NCI-H2171 treated with DMSO at 0.1 percent for 48 hours (cell line): Measurements from ENCODE around the gene KCNMA1.
A peak's percentile ranks its signal among the peaks of the same experiment; 100 is the strongest.

ENCODE experiments used
- DNase-seq: peaks from one replicate; lab custom pipeline; 2025; lab: John Stamatoyannopoulos, UW

The KCNMA1 gene

DNA sequence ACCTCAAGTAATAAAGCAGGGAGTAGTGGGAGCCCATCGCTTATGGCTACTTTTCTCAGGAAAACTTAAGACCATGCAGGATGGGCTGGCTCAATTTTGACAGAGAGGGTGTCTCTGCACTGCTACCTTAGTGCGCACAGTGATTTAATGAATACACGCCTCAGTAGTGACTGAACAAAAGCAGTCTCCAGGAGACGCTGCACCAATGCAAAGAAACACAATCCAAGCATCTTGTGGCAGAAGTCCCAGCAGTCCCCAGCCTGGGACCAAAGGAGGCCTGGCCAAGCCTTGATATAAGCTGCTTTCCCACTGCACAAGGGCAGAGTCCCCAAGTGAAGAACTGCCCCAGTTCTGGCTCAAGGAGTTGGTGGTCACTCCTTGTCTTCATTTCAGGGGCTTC lies 368.9 kb downstream of the KCNMA1 start:
- DNase-seq = no peak

DNA sequence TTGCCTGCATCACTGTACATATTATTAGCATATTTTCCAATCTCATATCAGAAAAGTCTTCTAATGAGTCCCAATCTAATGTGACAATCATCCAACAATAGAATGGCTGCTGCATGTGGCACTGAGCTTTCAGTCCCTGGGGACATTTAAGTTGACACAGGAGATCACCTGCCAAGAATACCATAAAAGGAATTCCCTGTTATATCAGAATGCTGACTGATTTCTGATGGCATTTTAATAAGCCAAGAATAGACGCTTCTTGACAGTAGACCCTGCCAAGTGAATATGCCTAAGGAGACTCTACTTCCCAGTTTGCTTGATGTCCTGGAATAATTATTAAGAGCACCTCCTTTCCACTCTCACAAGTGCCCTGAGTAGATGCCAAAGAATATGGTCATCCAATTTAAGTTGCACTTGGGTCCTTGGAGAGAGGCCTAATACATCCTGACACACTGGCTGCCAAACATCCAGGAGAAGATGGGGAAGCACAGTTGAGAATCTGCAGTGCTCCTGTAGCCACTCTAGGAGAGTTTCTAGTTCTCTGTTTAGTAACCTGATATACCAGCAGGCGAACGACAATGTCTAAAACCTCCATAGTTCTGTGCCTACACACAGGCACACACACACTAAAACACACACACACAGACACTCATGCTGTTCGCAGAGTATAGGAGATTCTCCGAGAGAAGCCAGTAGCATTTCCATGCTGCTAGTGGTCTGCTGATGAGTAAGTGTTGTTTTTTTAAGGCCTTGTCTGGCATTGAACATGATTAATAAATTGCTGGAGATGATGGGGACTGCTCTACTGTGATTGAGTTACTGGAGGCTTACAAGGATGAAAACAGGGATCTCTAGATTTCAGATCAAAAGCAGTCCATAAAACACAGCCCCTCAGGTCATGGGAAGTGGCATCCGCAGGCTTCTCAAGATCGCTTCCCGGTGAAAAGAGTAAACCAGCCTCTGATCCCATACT lies 369.6 kb downstream of the KCNMA1 start:
- DNase-seq = peak; percentile 79

DNA sequence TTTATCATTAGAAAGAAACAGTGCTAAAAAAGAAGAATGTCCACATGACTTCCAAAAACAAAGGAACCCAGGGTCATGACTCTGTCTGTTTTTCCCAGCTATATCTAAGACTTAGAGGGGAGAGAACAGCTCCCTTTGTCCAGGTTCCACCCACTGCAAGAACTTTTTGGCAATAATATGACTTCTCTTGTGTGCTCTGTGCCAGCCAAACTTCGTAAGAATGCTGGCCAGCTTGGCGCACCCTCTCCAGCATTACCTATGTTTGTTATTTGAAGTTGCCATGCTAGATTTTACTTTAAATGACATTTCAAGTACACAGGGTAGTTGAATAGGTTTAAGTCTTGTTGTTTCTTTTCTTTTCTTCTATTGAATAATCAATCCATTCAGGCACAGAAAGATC lies 371.4 kb downstream of the KCNMA1 start:
- no peak for DNase-seq

DNA sequence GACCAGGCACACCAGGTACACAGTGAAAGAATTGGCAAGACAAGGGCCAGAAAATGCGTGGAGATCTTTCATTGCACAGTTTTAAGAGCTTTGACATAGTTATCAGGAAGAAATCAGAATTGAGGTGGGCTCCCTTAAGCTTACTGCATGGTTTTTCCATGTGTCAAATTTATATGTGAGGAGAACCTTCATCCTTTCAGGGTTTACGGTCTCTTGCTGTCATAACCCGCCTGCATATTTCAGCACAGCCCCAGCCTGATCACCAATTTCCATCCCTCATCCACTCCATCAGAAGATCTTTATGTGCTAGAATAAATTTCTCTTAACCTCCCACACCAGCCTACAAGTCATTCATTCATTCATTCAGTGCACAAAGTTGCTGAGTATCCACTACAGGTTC lies 373.1 kb downstream of the KCNMA1 start:
- no peak for DNase-seq

DNA sequence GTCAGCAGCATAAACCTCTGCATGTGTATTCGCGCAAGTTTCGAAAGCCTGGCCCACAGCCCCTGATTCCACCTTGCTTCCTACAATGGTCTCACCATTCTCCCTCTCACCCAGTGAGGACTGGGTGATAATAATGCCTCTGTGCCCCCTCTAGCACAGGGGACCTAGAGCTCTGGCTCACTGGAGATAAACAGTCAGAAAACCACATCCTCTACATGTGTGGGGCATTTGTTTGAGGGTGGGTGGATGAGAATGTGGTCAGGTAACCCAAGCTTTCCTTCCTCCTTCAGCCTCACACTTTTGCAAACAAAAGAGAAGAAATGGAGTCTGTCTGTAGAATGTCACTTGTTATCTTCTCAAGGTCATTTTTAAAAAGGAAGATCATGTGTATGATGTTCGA lies 373.5 kb downstream of the KCNMA1 start:
- DNase-seq = no peak

DNA sequence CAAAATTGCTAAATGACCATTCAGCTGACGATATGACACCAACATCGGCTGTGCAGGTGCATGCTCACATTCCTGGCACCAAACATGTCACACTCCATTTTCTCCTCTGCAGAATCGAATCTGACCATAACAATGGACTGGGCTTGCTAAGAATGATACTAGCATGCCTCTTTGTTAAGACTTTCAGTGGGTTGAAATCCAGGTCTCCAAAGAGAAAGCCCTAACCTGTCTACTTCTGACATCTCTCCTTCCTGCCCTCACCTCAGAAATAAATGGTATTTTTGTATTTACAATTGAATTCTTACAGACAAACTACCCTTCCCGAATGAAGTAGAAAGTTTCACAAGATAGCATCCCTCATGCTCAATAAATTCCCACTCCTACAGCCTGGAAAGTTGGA lies 373.9 kb downstream of the KCNMA1 start:
- DNase-seq = no peak

DNA sequence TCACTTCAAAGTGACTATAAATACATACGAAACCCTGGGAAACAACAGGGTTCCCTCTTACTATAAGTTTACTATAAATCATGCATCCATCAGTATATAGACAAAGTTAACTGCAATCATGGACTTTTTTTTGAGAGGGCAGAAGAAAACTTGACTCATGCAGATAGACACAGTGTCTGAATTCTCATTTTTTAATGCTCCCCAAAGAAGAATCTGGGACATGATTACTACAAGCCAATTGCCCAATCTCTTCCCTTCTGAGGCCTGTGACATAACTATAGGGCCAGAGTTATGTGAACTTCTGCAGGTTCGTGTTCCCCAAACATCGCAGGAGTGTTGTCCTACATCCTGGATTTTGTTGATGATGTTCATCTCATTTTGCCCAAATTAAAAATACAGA lies 376.5 kb downstream of the KCNMA1 start:
- DNase-seq = no peak

DNA sequence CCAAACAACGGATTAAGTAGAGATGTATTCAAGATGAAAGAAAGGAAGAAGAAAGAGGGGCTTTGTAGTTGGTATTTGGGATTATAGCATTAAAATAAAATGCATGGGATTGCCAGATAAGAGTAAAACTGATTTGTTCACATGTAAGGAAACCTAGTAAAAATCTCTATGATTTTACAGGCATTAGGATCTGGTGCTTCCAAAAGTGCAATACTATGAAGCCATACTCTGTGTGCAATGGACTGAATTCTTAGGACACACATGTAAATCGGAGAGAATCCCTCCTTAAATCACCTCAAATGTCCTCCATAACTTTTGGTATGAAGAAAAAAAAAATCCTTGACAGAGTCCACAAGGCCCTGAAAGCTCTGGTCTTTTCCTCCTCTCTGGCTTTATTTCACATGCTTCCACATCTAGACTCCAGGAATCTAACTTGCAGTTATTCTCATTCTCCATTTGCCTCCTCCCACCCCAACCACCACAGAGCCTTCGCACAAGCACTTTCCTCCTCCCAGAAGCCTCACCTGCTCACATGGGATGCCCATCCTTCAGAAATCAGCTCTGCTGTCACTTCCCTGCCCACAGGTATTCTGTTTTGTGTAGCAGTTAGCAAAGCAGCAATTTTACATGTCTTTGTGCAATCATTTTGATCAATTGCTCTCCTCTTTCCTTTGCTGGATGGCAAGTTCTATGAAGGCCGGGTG lies 378.3 kb downstream of the KCNMA1 start:
- DNase-seq = no peak

DNA sequence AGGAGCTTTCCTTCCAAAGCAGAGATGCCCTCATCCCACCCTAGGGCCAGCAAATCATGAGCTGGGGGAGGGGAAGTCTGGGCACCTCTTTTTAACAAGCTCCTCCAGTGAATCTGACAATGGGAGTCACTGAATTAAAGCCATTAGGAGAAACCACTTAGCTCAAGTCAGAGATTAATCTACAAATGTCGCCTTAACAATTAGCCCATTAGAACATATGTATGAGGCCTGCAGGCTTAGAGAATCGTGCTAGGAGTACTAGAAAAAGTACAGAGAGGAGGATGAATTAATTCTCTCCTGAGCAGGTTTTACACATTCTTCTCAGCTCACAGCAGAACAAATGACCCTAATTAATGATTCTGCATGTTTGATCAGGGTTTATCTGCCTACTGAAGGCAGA lies 381.3 kb downstream of the KCNMA1 start:
- no peak for DNase-seq

DNA sequence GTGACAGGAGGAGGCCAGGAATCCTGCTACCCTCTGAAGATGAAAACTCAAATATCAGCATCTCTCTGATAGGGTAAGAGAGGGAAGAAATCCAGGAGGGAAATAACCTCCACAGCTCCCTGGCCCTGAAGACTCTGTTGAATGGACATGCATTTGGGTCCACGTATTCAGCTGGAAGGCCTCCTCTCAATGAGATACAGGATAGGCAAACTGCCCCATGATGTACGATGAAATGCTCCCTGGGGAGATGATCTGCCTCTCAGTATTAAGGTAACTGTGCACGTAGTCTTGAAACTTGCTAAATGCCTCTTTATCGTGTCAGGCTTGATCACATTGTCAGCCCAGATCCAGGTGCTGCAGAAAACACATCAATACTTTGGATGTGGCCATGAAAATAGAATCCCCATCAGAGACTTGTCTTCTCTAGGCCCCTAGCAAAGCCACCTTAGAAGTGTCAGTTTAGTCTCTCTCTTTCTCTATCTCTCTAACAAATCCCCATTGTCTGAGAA lies 384.0 kb downstream of the KCNMA1 start:
- peak; percentile 42 for DNase-seq

DNA sequence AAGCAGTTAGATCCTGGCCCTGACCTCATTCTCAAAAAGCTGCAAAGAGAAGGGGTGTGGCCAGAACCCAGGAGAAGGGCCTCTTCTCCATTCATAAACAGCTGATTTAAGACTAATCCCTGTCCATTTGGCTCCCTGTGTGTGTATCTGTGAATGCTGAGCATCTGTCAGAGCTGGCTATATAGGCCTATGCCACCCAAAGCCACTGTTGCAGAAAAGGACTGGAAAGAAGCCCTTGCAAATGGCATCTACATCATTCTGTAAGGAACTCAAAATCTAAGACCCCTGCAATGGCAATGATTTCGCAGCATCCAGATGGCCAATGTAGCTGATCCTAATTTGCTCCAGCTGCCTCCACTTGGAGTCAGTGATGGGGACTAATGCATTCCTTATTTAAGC lies 384.5 kb downstream of the KCNMA1 start:
- DNase-seq = peak; percentile 73

DNA sequence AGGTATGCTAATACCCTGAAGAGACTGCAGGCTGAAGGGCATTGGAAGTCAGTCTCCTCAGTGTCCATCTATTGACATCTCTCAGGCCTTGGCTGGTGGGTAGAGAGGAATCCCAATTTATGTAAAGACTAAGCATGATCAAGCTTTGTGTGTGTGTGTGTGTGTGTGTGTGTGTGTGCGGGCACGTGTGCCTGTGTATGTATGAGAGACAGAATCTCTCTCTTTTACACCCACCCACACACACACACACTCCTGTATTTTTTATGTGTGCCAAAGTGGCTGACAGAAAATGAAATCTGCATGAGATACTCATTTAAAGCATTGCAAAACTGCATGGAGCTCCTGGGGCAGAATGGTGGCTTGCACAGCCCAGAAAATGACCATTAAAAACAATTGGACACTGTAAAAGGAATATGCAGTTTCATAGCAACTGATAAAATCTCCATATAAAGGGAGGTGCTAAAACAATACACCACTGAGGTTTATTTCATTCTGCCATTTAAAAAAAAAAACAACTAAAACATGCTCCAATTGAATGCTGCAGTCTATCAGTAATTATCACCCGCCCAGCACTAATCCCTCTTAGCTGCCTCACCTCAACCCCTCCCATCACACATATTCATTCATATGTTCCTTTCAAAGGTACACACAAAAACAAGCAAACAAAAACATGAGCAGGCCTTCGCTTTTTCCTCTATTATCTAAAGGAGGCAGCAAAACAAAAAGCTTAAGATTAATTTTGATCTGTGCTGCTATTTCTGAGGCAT lies 385.0 kb downstream of the KCNMA1 start:
- DNase-seq = peak; percentile 23

DNA sequence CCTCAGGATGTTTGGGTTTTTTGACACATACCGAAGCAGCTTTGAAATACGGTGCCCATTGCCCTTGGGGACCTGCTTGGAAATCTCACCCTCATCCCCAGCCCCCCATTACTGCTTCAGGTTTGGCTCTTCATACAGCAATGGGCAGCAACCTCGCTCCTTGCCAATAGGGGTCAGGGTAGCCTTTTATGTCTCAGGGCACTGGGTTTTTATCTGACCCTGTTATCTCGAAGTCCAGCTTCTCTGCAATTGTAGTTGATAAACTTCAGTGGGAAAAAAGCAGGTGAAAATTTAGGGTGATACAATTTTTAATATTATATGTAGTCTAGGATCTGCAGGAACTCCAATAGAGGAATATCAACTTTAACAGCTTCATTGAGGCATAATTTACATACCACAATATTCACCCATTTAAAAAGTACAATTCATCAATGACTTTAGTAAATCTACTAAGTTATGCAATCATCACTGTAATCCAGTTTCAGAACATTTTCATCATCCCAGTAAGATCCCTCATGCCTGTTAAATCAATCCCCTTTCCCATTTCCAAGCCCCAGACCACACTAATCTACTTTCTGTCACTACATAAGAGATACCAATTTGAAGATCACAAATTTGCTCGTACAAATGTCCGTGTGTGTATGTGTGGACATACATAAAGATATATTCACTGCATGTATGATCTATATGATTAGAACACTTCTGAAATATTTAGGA lies 386.2 kb downstream of the KCNMA1 start:
- no peak for DNase-seq

DNA sequence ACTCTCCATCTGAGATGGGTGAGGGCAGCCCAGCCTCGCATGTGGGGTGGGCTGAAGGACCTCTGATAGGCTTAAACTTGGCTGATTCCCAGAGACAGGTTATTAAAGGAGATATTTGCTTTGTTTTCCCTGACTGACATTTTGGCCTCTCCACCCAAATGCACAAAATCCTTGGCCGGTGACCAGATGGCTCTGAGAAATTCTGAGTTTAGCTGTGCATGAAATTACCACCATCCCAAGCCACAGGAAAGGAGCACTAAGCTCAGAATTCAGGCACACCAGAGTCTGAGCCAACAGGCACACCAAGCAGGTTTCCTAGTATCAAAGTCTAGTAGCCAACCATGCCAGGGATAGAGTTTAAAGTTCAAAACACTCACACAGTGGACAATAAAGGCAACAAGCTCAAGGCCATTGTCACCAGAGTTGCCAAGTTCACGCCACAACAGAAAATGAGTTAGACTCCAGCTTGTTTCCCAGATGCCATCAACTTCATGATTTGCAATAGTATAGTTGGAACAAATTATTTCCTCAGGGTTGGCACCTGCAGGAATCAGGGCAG lies 387.6 kb downstream of the KCNMA1 start:
- no peak for DNase-seq

DNA sequence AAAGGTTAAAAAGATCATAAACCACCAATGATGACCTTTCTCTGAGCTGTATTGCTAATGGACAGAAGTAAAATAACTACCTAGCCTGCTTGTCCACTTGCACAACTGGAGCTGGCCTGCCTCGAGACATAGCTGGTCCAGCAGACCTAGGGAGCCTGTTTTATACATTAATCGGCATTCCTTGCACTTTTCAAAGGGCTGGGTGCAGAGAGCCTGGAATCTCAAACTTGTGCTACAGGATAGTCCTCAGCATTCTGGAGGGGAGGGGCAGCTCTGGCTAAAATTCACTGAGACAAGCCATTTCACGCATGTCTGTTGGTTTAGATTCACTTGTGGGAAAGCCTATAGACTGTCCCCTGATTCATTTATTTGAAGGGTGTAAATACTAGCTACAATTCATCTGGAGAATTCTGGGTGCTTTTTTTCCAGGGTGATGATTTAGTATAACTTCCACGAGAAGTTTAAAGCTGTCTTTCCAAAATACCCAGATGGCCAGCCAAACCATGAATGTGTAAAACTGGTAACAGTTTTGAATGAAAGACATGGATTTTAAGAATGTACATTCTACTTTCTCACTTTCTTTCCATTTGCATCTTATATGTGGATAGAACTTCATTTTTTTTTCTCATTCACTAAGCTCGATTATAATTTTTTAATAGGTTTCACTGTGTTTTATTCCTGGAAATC lies 389.4 kb downstream of the KCNMA1 start:
- no peak for DNase-seq

DNA sequence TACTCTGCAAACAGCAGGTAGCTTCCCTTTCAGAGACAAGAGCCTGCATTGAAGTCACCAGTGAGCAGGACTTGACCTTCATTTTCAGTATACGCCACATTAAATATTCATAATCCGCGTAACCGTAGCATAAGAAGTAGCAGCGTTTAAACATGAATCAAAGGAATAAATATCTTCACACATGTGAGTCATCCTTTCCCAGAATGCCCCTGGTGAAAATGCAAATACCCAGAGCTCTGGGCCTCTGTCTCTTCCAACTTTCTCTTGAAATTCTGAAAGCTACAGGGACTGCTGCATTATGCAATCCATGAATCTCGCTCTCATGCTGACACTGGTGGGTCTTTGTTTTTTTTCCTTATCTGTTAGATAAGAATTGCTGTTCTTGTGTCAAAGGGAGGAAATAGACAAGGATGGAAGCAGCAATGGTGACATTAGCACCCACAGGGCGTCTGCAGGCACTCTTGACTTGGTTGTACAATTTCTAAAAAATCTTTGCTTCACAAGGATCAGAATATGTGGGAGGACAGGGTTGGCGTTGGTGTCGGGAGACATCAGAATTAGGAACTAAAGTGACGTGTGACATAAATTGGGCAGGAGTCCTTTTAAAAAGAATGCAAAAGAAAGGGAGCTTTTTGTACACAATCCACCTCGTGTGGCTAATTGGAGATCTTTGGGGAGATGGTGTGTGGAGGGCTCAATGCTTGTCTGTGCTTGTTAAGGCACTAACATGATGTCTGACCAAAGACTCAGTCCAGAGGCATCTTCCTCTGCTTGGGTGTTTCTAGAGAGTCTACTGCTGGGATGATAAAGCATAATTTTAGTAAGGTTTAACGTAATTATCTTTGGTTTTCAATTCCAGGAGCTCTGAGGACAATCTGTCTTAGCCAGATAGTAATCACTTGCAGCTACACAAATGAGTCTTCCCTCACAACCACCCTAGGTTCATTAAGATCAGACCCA lies 390.3 kb downstream of the KCNMA1 start:
- DNase-seq = no peak

DNA sequence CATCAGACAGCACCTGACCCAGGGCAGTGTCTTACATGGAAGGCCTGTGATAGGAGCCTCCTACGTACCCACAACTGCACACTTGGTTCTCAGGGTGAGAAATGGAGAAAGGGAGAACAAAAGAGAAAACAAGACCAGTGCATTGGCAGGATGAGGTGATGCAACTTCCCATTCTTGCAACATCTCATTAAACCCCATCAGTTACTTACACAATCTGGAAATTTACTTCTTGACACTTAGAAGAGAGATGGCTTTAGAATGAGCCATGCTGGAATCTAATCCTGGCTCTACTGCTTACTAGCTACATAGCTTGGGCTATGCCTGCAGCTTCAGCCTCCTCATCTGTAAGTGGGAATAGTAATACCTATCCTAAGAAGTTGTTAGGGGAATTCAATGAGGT lies 391.7 kb downstream of the KCNMA1 start:
- DNase-seq = no peak

DNA sequence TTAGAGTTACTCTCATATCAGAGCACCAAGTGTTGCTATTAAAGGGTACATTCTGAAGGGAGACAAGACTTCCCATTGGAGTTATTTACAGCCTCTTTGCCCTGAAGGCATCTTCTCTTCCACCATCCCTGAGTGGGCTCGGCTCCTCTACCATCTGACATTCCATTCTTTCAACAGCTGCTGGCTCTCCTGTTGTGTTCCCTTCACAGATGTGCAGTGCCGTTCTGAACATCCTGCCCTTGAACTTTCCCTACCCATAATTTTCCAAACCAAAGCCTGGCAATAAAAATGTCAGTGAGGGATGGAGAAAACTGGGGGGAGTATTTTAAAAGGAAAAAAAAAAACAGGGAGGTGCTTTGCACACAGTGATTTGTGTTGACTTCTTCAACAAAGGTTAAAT lies 392.9 kb downstream of the KCNMA1 start:
- DNase-seq = peak; percentile 13

DNA sequence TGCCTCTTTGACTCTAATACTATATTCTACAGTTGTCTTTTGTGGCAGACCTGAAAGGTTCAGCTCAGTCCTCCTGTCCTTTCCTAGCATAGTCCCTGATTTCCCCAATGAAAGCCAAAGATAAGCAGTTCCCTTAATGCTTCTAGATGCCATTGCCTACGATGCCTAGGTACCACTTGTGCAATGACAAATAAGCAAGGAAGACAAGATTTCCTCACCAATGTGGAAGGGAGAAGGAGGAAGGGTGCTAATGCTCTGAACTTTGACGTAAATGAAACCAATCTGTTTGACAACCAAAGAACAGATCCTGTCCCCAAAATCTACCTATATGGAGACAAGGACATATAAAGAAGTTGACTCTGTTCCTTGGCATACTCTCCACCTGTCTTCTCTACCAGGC lies 393.3 kb downstream of the KCNMA1 start:
- no peak for DNase-seq

DNA sequence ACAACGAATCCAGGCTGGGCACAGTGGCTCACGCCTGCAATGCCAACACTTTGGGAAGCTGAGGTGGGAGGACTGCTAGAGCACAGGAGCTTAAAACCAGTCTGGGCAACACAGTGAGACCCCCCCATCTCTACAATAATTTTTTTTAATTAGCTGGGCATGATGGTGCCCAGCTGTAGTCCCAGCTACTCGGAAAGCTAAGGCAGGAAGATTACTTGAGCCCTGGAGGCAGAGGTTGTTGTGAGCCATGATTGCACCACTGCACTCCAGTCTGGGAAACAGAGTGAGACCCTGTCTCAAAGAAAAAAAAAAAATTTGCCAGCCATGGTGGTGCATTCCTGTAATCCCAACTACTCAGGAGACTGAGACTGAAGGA lies 396.3 kb downstream of the KCNMA1 start:
- DNase-seq = no peak
